ENCODE results near the gene PPP2R3B.
"Not testable (repeated sequence)": the region's sequence is repeated elsewhere in the genome, so short reads cannot be mapped to it uniquely, and the experiment has no call there.

PPP2R3B gene

DNA sequence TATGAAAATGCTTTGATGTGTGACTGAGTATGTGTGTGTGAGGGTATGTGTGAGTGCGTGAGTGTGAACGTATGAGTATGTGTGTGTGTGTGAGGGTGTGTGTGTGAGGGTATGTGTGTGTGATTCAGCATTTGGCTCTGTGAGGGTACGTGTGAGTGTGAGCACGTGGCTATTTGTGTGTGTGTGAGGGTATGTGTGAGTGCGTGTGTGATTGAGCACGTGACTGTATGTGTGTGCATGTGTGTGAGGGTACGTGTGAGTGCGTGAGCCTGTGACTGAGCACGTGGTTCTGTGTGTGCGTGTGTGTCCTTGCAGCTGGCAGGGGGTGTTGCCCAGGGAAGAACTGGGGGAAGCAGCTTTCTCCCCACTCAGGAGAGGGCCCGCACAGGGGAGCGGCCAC, 16.1 kb upstream of the PPP2R3B start:
- DNase-seq = no peak

DNA sequence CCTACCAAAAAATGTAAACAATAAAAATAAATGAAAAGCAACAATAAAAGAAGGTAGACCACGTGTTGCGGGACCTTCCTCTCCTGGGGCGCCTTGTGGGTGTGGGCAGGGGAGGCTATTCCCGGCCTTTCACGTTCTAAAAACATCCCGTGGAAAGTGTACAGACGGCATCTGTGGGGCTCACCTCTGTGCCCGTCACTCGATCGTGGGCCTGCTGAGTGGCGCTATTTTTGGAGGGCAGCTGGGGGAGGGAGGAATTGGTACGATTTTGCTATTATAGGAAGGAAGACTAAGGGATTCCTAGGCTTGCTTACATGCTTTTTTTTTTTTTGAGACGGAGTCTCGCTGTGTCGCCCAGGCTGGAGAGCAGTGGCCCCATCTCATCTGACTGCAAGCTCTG, 13.6 kb upstream of the PPP2R3B start:
- no peak for DNase-seq

DNA sequence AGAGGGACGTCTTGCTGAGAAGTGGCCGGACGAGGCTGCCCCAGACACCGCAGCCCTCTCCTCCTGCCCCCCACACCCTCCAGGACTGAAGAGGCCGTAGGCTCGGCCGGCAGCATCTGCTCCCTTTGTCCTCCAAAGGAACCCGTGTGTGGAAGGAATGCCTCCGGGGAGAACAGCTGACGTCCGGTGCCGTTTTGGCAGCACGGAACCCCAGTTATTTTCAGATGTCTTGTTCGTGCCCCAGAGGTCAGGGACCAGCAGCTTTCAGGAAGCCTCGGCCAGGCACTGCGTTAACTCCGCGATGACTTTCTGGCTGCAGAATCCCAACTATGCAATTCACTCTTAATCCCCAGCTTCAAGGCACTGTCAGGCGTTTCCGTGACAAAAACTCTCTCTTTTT, 10.9 kb upstream of the PPP2R3B start:
- DNase-seq = no peak

DNA sequence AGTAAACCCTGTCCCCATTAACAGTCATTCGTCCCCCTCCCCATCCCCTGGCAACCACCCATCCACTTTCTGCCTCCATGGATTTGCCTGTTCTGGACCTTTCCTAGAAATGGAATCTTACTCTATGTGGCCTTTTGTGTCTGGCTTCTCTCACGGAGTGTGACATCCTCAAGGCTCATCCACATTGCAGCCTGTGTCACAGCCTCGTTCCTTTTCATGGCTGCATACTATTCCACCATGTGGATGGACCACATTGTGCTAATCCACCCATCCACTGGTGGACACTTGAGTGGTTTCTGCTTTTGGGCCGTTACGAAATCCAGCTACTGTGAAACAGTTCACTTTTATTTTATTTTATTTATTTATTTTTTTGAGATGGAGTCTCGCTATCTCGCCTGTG, 8.1 kb upstream of the PPP2R3B start:
- no peak for DNase-seq

DNA sequence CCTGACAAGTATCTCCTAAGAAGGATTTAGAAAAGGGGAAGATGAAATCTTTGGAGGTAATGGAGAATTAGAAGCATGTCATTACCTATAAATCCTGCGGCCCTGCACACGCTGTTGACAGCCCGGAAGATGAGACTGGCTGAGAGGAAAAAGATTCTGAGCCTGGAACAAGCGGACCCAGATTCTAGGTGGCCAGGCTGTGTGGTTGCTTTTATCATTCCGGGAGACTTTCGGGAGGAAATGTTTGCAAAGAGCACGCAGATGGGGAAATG, 5.8 kb upstream of the PPP2R3B start:
- DNase-seq = no peak

DNA sequence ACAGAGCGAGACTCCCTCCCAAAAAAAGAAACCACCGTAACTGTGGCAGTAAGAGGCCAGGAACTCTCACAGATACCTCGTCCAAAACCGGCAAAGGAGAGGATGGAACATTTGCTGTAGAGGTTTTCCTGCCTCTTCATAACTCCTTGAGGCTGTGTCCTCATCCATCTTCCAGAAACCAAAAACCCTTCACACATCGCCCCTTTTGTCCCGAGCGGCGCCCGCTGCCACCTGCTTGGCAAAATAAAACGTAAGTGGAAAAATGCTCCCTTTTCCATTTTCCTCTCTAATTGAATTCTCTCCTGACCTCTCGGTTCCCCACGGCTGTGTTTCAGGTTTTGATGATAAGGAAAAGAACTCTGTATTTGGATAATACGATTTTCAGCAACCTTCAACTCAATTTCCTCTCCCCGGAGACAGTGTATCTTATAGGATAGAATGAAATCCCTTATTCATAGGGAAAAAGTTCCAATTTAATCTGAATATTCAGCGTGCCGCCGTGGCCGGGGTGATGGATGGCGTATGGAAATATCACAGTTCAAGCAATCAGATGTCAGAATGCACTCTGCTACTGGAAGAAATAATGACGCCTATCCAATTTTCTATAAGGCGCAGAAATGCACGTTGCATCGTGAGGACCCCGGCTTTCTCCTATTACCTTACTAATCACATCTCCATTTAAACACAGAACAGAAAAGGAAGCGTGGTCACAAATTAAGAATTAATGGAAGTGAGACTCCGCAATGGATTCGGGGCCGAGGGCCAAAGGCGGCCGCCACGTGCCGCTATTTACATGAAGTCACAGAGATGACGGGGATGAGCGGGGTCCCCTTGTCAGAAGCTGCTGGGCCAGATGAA, 5.2 kb upstream of the PPP2R3B start:
- no peak for DNase-seq

DNA sequence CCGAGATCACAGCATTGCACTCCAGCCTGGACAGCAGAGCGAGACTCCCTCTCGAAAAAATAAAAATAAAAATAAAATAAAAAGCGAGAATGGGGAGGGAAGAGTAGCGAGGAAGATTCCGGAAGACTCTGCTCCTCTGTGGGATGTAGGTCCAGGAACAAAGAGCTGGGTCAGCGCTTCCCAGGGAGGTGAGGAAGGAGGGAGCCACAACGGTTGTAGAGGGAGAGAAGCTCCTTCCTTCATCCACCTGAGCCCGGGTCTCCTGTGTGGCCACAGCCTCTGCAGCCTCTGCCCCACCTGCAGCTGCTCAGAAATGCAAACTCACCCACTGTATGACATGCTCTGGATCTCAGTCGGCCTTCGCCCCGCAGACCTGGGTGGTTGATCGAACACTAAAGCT, 3.8 kb upstream of the PPP2R3B start:
- no peak for DNase-seq

DNA sequence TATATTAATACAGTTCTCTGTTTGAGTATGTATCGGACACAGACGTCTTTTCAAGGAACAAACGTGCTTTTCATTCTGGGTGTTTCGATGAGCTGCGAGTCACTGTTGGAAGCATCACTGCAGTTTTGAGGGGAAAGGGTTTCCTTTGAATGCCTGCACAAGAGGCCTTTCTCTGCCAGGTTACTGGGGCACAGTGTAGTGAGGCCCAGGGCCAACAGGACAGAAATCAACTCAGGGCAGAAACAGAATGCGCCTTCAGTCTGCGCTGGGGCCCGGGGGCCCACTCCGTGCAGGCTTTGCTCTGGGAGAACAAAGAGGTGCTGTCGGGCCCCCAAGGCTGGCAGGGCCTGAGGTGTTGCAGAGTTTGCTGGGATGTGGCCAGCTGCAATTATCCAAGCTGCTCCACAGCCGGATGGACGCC, 2.3 kb upstream of the PPP2R3B start:
- no peak for DNase-seq

DNA sequence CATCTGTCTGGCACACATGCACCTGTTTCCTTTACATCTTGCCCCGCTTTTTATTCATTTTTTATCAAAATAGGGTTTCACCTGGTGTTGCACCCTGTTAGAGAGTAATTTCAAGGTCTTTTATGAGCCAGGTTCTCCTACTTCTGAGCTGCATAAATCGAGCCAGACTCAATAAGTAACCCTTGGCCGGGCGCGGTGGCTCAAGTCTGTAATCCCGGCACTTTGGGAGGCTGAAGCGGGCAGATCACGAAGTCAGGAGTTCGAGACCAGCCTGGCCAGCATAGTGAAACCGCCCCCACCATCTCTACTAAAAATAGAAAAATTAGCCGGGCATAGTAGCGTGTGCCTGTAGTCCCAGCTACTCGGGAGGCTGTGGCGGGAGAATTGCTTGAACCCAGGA, 1.0 kb upstream of the PPP2R3B start:
- DNase-seq = no peak

DNA sequence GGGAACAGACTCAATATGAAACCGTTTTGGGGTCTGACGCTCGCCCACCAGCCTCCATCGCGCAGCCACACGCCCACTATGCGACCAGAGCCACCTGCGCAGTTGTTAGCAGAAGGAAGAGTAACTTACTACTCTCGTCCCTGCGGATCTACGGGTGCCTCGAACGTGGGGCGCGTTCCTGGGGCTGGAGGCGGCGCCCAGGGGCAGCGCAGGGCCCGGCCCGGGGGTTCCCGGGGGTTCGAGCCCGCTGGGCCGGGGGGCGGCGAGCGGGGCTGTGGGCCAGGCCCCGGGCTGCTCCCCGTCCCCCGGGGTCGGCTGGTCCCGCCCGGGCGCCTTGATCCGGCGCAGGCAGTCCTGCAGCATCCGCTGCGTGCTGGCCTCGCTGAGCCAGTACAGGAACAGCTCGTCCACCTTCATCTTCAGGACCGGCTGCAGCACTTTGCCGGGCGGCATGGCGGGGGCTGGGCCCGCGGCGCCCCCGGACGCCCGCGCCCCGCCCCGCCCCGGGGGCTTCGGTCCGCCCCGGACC, 404 bp downstream of the PPP2R3B start:
- no peak for DNase-seq

DNA sequence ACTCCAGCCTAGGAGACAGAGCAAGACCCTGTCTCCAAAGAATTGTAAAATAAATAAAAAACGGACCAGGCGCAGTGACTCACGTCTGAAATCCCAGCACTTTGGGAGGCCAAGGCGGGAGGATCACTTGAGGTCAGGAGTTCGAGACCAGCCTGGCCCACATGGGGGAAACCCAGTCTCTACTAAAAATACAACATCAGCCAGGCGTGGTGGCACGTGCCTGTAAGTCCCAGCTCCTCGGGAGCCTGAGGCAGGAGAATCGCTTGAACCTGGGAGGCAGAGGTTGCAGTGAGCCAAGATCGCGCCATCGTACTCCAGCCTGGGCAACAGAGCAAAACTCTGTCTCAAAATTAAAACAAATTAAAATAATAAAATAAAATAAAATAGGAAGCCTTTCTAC, 971 bp downstream of the PPP2R3B start:
- not testable (repeated sequence) for DNase-seq

DNA sequence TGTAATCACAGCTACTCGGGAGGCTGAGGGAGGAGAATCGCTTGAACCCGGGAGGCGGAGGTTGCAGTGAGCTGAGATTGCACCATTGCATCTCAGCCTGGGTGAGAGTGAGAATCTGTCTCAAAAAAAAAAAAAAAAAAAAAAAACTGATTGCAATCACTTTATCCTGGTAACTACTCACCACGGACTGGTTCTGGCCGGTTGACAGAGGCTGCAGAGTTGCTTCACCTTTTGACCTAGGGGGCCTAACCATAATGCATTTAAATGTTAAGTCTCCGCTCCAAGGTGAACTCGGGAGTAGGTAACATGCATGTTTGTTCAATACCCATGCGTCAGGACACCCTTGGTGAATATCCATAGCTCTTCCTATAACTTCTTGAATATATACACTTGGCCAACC, 1.8 kb downstream of the PPP2R3B start:
- no peak for DNase-seq

DNA sequence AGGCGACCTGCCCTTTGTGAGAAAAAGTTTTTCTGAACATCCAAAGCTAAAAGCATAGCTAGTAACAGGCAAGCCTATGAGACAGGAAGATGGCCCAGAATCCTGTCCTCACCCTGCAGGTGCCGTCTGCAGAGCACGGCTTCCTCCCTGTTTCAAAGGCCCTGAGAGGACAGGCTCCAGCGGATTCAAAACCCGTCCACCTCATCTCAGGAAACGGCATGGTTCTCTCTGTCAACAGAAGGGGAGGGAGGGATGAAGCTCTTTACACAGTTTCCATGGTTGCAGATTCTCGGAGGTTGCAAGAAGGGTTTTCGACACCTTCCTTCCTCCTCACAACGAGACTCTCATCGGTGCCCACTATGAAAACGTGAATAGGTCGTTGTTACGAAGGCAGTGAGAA, 8.3 kb downstream of the PPP2R3B start:
- no peak for DNase-seq

DNA sequence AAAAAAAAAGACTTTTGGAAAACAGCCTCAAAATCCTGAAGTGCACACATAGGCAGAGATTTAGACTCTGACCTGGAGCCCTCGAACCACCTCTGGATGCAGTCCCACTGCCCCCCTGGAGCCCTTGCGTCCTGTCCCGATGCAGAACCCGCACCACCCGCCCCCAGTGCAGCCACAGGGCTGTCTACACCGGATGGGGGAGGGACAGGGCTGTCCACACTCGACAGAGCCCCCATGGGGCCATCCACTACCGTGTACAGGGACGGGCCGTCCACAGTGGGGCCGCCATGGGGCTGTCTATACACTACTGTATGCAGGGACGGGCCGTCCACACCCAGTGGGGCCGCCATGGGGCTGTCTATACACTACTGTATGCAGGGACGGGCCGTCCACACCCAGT, 10.5 kb downstream of the PPP2R3B start:
- not testable (repeated sequence) for DNase-seq

DNA sequence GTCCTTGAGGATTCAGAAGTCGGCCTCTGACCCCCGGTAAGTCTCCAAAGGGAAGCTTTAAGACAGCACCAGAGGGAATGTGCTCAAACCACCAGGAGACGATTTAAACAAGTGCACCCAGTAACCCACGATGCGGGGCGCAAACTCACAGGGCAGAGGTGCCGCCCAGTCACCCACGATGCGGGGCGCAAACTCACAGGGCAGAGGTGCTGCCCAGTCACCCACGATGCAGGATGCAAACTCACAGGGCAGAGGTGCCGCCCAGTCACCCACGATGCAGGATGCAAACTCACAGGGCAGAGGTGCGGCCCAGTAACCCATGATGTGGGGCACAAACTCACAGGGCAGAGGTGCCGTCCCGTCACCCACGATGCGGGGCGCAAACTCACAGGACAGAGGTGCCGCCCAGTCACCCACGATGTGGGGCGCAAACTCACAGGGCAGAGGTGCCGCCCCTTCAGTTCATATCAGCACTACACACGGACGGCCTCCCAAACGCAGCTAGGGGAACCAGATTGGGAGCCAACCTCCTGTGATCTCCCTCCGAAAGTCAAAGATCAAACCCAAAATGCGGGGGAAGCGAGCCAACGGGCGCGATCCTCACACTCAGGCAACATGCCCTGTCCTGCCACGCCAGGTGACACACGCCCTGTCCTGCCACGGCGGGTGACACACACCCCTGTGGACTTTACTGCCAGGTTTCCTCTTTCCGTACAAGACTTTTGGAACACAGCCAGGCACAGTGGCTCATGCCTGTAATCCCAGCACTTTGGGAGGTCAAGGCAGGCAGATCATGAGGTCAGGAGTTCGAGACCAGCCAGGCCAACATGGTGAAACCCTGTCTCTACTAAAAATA, 11.3 kb downstream of the PPP2R3B start:
- DNase-seq = no peak

DNA sequence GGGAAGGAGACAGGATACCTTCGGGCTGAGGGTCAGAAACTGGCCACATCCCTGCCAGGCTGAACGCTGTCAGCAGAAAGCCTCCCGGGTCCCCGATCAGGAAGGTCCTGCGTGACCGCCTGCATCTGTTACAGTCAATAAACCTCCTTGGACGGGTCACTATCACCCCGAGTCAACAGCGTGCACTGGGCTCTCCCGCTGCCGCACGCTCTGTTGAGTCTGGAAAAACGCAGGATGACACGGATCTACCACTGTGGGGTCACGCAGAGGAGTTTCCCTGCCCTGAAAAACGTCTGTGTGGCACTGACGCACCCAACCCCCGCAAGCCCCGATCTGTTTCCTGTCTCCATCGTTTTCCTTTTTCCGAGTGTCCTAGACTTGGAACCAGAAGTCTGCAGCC, 12.1 kb downstream of the PPP2R3B start:
- DNase-seq = no peak

DNA sequence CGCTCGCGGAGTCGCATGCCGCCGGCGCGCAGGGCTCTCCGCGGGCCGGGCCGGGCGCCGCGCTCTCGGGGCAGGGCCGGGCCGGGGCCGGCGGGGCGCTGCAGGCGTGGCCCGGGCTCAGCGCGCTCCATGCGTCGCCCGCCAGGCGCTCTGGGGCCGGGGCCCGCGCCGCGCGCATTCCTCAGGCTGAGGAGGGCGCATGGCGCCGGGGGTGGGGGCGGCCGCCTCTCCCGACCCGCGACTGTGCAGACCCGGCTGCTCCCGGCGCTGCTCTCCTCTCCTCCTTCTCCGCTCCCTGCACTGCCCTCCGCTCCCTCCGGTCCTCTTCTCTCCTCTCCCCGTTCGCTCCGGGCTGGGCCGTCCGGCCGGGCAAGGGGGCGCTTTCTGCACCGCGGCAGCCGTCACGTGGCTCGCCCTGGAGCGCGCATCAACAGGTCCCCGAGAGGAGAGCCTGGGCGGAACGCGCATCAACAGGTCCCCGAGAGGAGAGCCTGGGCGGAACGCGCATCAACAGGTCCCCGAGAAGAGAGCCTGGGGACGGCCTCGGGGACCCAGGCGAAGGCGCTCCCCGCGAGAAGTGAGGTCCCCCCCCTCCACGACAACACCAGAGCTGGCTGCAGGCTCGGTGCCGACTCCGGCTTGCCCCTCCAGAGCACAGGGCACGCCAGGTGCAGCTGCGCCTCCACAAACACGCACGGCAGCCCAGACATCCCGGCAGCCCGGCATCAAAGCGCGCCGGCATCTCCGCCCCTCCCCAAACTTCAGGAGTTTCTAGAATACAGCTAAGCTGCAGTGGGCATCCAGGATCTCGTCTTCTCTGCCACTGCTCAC, 12.9 kb downstream of the PPP2R3B start:
- DNase-seq = no peak

DNA sequence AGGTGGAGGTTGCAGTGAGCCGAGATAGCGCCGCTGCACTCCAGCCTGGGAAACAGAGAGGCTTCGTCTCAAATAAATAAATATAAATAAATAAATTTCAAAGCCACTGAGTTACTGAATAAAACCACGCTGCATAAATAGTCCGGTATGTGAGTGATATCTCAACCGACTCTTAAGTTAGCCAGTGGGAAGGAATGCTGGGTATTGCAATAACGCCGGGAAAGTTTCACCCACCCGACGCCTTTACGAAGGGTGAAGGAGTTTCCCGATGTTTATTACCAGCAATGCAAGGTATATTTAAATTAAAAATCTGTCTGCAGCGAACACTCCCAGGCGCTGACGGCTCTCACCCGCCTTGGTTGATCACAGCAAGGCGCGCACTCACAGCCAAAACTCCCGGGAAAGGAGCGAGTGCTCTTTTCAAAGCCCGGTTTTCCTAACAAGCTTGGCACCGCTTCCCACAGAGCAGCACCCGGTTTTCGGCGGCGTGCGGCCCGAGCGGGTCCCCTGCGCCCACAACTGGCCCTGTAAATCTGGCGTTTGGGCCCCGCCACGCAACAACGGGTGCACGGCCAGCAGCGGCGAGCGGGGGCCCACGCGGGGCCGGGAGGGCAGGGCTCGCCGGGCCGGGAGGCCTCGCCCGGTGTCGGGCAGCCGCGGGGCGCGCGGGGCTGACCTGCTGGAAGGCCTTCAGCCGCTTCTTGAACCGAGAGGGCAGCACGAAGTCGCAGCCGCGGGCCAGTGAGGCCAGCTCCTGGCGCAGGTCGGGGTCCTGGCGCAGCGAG, 13.7 kb downstream of the PPP2R3B start:
- DNase-seq = no peak

DNA sequence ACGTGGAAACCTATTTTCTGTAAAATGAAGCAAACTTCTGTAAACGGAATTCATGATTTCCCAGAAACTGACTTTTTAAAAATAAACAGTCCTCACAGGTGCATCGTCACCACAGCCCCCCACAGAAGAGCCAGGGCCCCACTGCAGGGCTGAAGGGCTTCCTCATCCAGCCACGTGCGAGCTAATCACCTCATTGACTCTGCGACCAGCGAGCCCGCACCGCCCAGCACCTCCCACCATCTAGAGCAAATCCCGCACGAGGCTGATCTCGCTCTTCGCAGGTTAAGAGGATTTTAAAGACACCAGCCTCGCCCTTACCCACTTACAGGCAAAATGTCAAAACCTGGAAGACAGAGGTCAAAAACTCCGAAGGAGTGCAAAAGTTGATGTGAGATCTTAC, 14.8 kb downstream of the PPP2R3B start:
- DNase-seq = no peak

DNA sequence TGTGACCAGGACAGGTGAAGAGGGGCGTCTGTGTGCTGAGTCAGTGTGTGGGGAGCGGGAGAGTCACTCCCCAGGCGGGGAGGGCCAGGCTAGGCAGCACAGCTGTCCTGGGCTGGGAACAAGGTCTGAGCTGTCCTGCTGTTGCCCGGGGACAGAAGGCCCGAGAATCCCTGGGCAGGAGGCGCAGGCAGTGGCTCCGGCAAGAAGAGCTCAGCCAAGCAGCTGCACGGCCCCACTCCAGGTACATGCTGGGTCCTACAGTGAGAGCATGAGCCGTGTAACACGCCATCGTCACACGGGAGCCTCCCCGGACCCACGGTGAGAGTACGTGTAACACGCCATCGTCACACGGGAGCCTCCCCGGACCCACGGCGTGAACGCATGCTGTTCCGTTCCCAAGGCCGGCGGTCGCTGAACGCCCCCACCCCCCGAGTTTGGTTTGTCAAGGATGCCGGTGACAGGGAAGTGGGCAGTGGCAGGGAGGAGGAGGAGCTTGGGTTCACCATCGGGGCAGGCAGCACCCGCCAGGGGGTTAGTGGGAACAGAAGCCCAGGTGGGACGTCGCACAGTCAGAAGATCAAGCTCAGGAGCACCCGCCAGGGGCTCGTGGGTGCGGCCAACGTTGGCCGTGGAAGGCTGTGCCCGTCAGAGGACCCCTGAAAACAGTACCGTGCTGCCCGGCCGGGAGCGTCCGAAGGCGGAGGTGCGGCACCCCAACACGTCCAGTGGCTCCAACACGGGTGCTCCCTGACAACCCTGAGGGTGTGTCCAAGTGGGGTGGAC, 15.6 kb downstream of the PPP2R3B start:
- no peak for DNase-seq

DNA sequence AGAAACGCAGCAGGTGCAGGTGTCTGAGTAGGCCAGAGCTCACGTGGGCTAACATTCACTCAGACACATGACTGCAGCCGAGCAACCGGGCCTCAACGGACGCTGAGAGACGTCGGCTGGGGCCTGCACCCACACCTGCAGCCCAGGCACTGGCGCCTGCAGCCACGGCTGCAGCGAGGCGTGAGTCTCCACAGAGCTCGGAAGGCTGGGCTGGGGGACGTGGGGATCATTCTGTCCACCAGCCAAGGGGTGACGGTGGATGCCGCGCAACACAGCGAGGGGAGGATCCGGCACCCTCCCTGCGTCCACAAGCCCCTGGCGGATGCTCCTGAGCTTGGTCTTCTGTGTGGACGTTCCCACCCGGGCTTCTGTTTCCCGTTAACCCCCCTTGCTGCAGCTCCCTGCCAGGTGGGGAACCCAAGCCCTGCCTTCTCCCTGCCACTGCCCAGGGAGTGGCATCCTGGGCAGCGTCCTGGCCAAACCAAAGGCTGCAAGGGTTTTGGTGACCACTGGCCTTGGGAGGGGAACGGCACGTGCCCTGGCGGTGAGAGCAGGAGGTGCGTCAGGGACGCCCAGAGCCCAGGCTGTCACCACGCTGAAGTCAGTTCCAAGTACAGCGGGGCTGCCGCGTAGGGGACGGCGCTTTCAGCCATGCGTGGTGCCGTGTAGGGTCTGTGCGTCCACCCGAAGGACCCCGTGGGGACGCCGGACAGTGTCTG, 16.3 kb downstream of the PPP2R3B start:
- no peak for DNase-seq

All from CD4-positive, alpha-beta T cell treated with Interleukin-15 for 1 hour (primary cell).